ENCODE measurements around the gene IL23R.

GRCh38 chr1:67142931-67143330, 23.3 kb upstream of the IL23R start:
- TF ChIP-seq CTCF (IDR thresholded peaks at IDR 0.05) (no peak), EP300 (IDR thresholded peaks at IDR 0.05) (no peak), POLR2AphosphoS5 (IDR thresholded peaks at IDR 0.05) (no peak), POLR2A (IDR thresholded peaks at IDR 0.05) (no peak)
